ENCODE measurements around the gene SLC27A5. TPM values are rescaled to one million over a fixed set of nuclear protein-coding genes. Genes with fewer than 3 reads are reported as not detected.

SLC27A5 gene
- total RNA-seq, 3 donors from 2014 or later (not counting 1 experiment from before 2014, with no cell fraction given): 4.6 to 7.0 (median 4.7) TPM

GRCh38 chr19:58538257-58539168 is 26.7 kb upstream of the SLC27A5 start:
- peaks cover 2 to 14% of the 10 kb centered on the region in 2 donors for H3K4me1 Mint-ChIP-seq
- Histone ChIP-seq H3K27ac (ENCODE audit: low read length) (no peak overlapping the region), H3K4me3 (ENCODE audit: low read length) (peak overlapping the region; percentile 9), H3K9me3 (ENCODE audit: control insufficient read depth, insufficient read depth, low read length) (no peaks in the 10 kb centered on the region), H3K36me3 (ENCODE audit: control insufficient read depth, insufficient read depth, low read length) (no peaks in the 10 kb centered on the region), H3K4me1 (ENCODE audit: control insufficient read depth, insufficient read depth, low read length) (peaks cover 18% of the 10 kb centered on the region), H3K27me3 (ENCODE audit: control insufficient read depth, insufficient read depth, low read length) (peaks cover 9% of the 10 kb centered on the region)
- H3K27ac Mint-ChIP-seq: peak overlapping the region in 1 of 2 donors; percentile 68
- peak overlapping the region; percentile 59 for H3K4me3 Mint-ChIP-seq
- no peaks in the 10 kb centered on the region for H3K9me3 Mint-ChIP-seq
- DNase-seq: peak in 1 of 2 donors; percentile 56
- peaks cover under 1 to 15% of the 10 kb centered on the region in 2 donors for H3K27me3 Mint-ChIP-seq (ENCODE audit: low read depth in 2 of 2)
- intact Hi-C loops (cut with micrococcal nuclease): no loop called here
- no peaks in the 10 kb centered on the region for H3K36me3 Mint-ChIP-seq
- ATAC-seq: peak in 2 of 3 donors; percentile 46 to 48
- WGBS (ENCODE audit: insufficient coverage): 1% methylated on average over 55 of the region's 55 CpGs
- no peak for TF ChIP-seq CTCF (IDR thresholded peaks at IDR 0.05)

- no peak for ATAC-seq
- no peak overlapping the region for H3K4me3 ChIP-seq (ENCODE audit: low read length)
- H3K9me3 ChIP-seq (ENCODE audit: control insufficient read depth, insufficient read depth, low read length): no peaks in the 10 kb centered on the region
- Mint-ChIP-seq H3K4me1 (peaks cover 0 to 11% of the 10 kb centered on the region in 2 donors), H3K27ac (no peak overlapping the region), H3K27me3 (ENCODE audit: low read depth in 2 of 2) (peaks cover 0 to 13% of the 10 kb centered on the region in 2 donors), H3K4me3 (no peak overlapping the region), H3K9me3 (no peaks in the 10 kb centered on the region), H3K36me3 (no peaks in the 10 kb centered on the region)
- no peak for TF ChIP-seq CTCF (IDR thresholded peaks at IDR 0.05)
- peaks cover 9% of the 10 kb centered on the region for H3K27me3 ChIP-seq (ENCODE audit: control insufficient read depth, insufficient read depth, low read length)
- DNase-seq: no peak
- WGBS (ENCODE audit: insufficient coverage): 93% methylated on average over 8 of the region's 8 CpGs
- peaks cover 14% of the 10 kb centered on the region for H3K4me1 ChIP-seq (ENCODE audit: control insufficient read depth, insufficient read depth, low read length)
- H3K36me3 ChIP-seq (ENCODE audit: control insufficient read depth, insufficient read depth, low read length): no peaks in the 10 kb centered on the region
- H3K27ac ChIP-seq (ENCODE audit: low read length): no peak overlapping the region
- intact Hi-C loops (cut with micrococcal nuclease): no loop called here
Measured at GRCh38 chr19:58536852-58537798, 25.3 kb upstream of the SLC27A5 start.

- no peak for DNase-seq
- 100% methylated on average over 2 of the region's 3 CpGs for WGBS (ENCODE audit: insufficient coverage)
- no peaks in the 10 kb centered on the region for H3K36me3 ChIP-seq (ENCODE audit: control insufficient read depth, insufficient read depth, low read length)
- TF ChIP-seq CTCF (IDR thresholded peaks at IDR 0.05): no peak
- Mint-ChIP-seq H3K4me3 (no peak overlapping the region), H3K4me1 (peaks cover 0 to 11% of the 10 kb centered on the region in 2 donors), H3K27ac (no peak overlapping the region), H3K27me3 (ENCODE audit: low read depth in 2 of 2) (peaks cover 0 to 13% of the 10 kb centered on the region in 2 donors), H3K9me3 (no peaks in the 10 kb centered on the region), H3K36me3 (no peaks in the 10 kb centered on the region)
- H3K9me3 ChIP-seq (ENCODE audit: control insufficient read depth, insufficient read depth, low read length): no peaks in the 10 kb centered on the region
- no peak overlapping the region for H3K4me3 ChIP-seq (ENCODE audit: low read length)
- peaks cover 9% of the 10 kb centered on the region for H3K27me3 ChIP-seq (ENCODE audit: control insufficient read depth, insufficient read depth, low read length)
- peaks cover 14% of the 10 kb centered on the region for H3K4me1 ChIP-seq (ENCODE audit: control insufficient read depth, insufficient read depth, low read length)
- no peak overlapping the region for H3K27ac ChIP-seq (ENCODE audit: low read length)
- no peak for ATAC-seq
- intact Hi-C loops (cut with micrococcal nuclease): no loop called here
Measured at GRCh38 chr19:58535857-58536256, 24.1 kb upstream of the SLC27A5 start.

Data from natural killer cell (primary cell).